Mucosa of descending colon (tissue), 3 donors: ENCODE measurements around the gene CDC42. TPM values are rescaled to one million over a fixed set of nuclear protein-coding genes. Genes with fewer than 3 reads are reported as not detected.
A peak's percentile ranks its signal among the peaks of the same experiment; 100 is the strongest.

ENCODE experiments used
- ATAC-seq: fragments of 200-7000 bp; cut with Tn5 transposase; one replicate; pipeline ENCODE4 v1.9.1; 2020; ENCODE audit warnings: mild to moderate bottlenecking, moderate library complexity
- DNase-seq, 3 donors: peaks; one replicate each; pipeline ENCODE4 v3.0.0-alpha.2; 2020
- H3K36me3 ChIP-seq: fragments of 200-600 bp; one replicate; pipeline ENCODE4 v1.8.0; 2021; ENCODE audit warnings: low read depth, mild to moderate bottlenecking
- H3K4me1 ChIP-seq: fragments of 200-600 bp; one replicate; pipeline ENCODE4 v1.8.0; 2021; ENCODE audit warnings: low read depth, mild to moderate bottlenecking
- H3K4me3 ChIP-seq: fragments of 200-600 bp; one replicate; pipeline ENCODE4 v1.8.0; 2021; ENCODE audit warnings: mild to moderate bottlenecking
- H3K9me3 ChIP-seq: fragments of 200-600 bp; one replicate; pipeline ENCODE4 v1.8.0; 2021; ENCODE audit warnings: mild to moderate bottlenecking
- intact Hi-C, 2 donors: fragments of 100-400 bp; cut with DNase I in 1 of 2; cut with micrococcal nuclease in 1 of 2; formaldehyde crosslinking; loops; one replicate each; pipeline versions ENCODE4 v1.11.0 to v1.11.1; 2022; cut with DNase I, micrococcal nuclease
- total RNA-seq, 3 donors: library from RNA; stranded (reverse); fragmentation: NEBNext Ultra II Directional in 2 of 3; extraction: Animal tissue kit (Norgen Biotek cat#: 25700) in 2 of 3; gene quantifications; one replicate each; pipeline versions ENCODE4 v1.2.1 to v1.2.4, GENCODE V29; 2021 to 2023
- TF ChIP-seq, protein P1 (sequence below): fragments of 200-600 bp; IDR thresholded peaks from one replicate; pipeline ENCODE4 v1.8.0; 2022; ENCODE audit warnings: antibody characterized with exemption, mild to moderate bottlenecking
- donor health status: DM: no; HTN: no; CAD: no; lungs with moderate emphysema.
- donor health status: DM: no; HTN: no; CAD: no.
- donor health status: DM: no; HTN: yes; CAD: no.

CDC42 gene
- total RNA-seq, 3 donors from 2014 or later = 231 to 292 (median 282) TPM

DNA sequence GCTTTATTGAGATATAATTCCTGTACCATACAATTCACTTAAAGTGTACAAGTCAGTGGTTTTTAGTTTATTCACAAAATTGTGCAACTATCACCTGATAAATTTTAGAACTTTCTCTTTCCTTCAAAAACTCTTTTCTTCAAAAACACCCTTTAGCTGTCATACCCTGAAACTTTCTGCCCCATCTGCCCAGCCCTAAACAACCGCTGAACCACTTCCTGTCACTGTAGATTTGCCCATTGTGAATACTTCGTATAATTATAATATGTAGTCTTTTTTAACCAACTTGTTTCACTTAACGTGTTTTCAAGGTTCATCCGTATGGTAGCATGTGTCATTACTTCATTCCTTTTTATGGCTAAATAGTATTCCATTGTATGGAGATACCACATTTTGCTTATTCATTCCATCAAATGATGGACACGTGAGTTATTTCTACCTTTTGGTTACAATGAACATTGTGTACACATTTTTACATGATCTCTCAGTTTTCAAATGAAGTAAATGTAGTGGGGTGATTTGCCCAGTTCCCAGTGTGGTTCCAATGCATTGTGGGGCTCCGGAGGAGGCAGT lies 52.4 kb downstream of the CDC42 start:
- TF ChIP-seq, protein P1, sequence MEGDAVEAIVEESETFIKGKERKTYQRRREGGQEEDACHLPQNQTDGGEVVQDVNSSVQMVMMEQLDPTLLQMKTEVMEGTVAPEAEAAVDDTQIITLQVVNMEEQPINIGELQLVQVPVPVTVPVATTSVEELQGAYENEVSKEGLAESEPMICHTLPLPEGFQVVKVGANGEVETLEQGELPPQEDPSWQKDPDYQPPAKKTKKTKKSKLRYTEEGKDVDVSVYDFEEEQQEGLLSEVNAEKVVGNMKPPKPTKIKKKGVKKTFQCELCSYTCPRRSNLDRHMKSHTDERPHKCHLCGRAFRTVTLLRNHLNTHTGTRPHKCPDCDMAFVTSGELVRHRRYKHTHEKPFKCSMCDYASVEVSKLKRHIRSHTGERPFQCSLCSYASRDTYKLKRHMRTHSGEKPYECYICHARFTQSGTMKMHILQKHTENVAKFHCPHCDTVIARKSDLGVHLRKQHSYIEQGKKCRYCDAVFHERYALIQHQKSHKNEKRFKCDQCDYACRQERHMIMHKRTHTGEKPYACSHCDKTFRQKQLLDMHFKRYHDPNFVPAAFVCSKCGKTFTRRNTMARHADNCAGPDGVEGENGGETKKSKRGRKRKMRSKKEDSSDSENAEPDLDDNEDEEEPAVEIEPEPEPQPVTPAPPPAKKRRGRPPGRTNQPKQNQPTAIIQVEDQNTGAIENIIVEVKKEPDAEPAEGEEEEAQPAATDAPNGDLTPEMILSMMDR = no peak
- H3K4me1 ChIP-seq = peaks cover 3% of the 10 kb centered on the region
- H3K36me3 ChIP-seq = no peaks in the 10 kb centered on the region
- ATAC-seq (no peak), DNase-seq (no peak)
- H3K9me3 ChIP-seq = no peaks in the 10 kb centered on the region
- H3K4me3 ChIP-seq = no peak overlapping the region
- intact Hi-C loops = no loop called here

DNA sequence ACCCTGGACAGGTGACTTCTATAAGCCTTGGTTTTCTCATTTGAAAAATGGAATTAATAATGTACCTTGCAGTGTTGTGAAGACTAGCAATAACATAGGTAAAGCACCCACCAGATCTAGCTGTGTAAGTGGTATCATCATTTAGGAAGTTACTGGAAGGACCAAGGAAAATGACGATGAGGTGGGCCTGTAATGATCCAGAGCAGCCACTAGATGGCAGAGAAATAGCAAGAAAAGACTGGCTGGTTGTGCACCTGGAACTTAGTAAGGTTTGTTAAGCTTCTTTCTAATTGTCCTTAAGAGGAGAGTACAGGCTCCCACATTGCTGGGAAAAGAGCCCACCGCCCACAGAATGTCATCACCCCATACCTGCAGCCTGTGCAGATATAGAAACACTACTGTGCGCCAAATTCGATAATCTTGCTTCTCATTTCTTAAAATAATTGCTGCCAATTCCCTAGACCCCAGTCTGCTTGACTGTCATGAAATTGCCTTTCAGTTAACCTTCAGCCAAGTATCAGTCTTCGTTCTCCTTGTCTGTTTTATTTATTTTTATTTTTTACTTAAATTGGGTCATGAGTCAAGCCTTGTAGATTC lies 53.2 kb downstream of the CDC42 start:
- TF ChIP-seq, protein P1 = peak; percentile 61
- no peaks in the 10 kb centered on the region for H3K9me3 ChIP-seq
- intact Hi-C loops = no loop called here
- DNase-seq = peak in 1 of 3 donors; percentile 39
- no peak overlapping the region for H3K4me3 ChIP-seq
- no peaks in the 10 kb centered on the region for H3K36me3 ChIP-seq
- ATAC-seq = peak; percentile 79
- peaks cover 3% of the 10 kb centered on the region for H3K4me1 ChIP-seq

DNA sequence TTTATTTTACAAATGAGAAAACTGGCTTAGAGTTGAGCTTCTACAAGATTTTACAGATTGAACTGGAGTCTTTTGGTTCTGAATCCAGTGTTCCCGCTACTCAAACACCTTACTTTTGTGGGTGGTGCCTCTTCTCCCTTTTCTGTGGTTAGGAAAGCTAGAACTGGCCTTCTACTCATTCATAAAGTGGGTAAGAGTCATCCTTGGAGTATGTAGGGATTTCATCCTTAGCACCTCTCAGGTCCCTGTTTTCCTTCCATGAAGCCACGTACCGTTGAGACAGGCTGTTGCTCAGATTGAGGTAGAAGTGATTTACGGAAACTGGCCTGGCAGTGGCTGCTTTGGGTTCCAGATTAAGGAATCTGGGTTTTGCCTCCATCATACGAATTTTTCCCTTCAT lies 54.6 kb downstream of the CDC42 start:
- Histone ChIP-seq H3K4me1 (peaks cover 3% of the 10 kb centered on the region), H3K9me3 (no peaks in the 10 kb centered on the region), H3K36me3 (no peaks in the 10 kb centered on the region), H3K4me3 (no peak overlapping the region)
- TF ChIP-seq, protein P1 = no peak
- intact Hi-C loops = no loop called here
- DNase-seq (no peak), ATAC-seq (no peak)

DNA sequence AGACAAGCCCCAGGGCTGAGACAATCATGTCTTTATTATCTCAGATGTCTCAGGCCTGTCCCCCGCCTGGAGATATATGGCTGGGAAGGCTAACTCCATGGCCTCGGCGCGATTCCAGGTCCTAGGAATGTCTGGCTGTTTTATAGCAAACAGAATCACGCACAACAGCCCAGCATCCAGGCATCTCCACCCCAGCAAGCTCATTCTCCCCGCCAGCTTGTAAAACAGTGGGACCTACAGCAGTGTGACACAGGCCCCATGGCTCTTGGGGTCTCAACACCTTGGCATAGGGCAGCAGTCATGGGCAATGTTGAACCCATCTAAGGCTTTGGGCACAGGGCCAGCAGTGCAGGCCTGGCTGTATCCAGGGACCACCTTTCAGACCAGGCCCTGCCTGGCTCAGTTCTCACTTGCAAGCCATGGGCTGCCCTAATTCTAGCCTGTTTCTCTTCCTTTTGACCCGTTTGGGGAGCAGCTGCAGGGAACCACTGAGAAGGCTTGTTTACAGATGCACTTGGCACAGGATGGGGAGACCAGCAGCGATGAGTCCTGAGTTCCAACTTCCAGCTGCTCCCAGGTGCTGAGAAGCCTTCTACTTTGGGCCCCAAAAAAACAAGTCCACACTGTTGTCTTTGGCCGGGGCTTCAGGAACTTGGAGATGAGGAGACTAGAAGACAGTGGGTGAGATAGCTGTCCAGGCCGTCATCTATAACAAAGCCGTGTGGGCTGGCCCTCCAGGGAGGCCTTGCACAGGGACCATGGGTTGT lies 56.0 kb downstream of the CDC42 start:
- Histone ChIP-seq H3K36me3 (no peaks in the 10 kb centered on the region), H3K4me3 (no peak overlapping the region), H3K9me3 (no peaks in the 10 kb centered on the region), H3K4me1 (no peaks in the 10 kb centered on the region)
- DNase-seq (peak in 1 of 3 donors; percentile 29), ATAC-seq (peak; percentile 8)
- TF ChIP-seq, protein P1 = no peak
- intact Hi-C loops = no loop called here

DNA sequence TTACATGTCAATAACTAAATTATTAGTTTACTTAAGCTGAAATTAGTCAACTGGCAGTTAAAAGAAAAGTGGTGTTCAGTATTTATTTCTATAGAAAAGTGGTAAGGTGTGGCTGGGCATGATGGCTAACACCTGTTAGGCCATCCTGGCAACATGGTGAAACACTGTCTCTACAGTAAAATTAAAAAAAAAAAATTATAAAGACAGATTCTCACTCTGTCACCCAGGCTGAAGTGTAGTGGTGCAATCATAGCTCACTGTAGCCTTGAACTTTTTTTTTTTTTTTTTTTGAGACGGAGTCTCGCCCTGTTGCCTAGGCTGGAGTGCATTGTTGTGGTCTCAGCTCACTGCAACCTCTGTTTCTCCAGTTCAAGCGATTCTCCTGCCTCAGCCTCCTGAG lies 57.5 kb downstream of the CDC42 start:
- intact Hi-C loops = no loop called here
- ATAC-seq (no peak), DNase-seq (no peak)
- no peaks in the 10 kb centered on the region for H3K36me3 ChIP-seq
- H3K4me3 ChIP-seq = no peak overlapping the region
- no peaks in the 10 kb centered on the region for H3K4me1 ChIP-seq
- H3K9me3 ChIP-seq = no peaks in the 10 kb centered on the region
- TF ChIP-seq, protein P1 = no peak
